Activated CD4-positive, alpha-beta T cell treated with anti-CD3 and anti-CD28 coated beads, Interleukin-2, Interleukin-6, amounts not matched to agents 100 ng/mL and 50 ng/mL, durations not matched to agents 16 hours and 8 hours (primary cell): ENCODE measurements around the gene LRIG1.
"Not testable (repeated sequence)": the region's sequence is repeated elsewhere in the genome, so short reads cannot be mapped to it uniquely, and the experiment has no call there.

ENCODE experiments used
- DNase-seq: peaks from one replicate; pipeline ENCODE4 v3.0.0-alpha.2; 2020

LRIG1 gene

DNA sequence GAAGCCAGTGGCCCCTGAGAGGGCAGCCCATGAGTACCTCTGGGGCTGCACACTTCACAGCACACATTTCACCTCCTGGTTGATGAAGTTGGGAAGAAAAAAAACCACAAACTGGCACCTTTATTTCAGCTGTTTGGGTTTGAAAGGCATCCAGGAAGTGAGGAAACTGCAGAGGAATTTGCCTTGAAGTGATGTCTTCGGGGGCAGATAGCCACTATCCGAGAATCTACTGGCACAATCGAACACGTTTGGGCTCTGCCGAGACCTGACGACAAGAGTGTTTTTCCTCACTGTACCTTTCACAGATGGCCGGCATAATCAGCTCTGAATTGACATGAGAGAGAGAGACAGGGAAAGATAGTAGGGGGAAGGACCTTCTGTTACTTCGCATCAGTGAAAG, 59.7 kb downstream of the LRIG1 start:
- no peak for DNase-seq

GRCh38 chr3:66439666-66440344, 61.0 kb downstream of the LRIG1 start:
- DNase-seq: no peak

DNA sequence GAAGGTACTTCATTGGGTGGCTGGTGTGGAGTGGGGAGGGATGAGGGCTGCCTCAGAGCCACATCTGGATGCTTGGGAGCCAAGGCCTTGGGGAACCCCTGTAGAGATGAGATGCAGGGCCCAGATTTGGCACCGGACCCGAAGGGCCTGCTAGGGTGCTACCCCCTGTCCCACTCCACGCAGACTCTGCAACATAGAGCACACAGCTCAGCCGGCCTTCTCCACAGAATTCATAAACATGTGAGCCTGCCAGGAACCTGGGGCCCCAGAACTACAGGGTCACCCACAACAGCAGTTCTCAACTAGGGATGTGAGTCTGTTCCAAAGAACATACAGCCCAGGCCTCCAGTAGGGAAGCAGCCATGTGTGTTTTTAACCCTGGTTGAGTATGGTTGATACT, 62.8 kb downstream of the LRIG1 start:
- no peak for DNase-seq

GRCh38 chr3:66437341-66437929, 63.4 kb downstream of the LRIG1 start:
- no peak for DNase-seq

DNA sequence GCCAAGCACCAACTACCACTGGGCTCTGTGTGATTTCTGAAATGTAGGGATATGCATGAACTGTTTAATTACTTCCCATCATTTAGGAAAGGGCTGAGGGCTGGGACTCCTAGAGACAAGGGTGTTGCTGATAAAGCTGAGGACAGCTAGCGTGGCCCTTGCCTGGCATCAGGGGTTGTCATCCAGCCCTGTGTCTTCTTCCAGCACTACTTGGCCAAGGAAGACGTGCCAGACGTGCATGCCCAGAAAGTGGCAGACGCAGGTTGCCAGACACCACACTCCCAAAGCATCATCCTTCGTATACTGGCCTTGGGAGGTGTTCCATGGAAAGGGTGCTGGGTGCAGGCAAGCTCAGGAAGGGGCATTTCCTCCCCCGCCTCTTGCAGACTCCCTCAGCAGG, 64.8 kb downstream of the LRIG1 start:
- DNase-seq: no peak

- no peak for DNase-seq
Observed at GRCh38 chr3:66434726-66435125, 66.1 kb downstream of the LRIG1 start.

- DNase-seq: no peak
Observed at GRCh38 chr3:66433522-66433782, 67.4 kb downstream of the LRIG1 start.

GRCh38 chr3:66432767-66433521, 67.9 kb downstream of the LRIG1 start:
- DNase-seq: no peak

DNA sequence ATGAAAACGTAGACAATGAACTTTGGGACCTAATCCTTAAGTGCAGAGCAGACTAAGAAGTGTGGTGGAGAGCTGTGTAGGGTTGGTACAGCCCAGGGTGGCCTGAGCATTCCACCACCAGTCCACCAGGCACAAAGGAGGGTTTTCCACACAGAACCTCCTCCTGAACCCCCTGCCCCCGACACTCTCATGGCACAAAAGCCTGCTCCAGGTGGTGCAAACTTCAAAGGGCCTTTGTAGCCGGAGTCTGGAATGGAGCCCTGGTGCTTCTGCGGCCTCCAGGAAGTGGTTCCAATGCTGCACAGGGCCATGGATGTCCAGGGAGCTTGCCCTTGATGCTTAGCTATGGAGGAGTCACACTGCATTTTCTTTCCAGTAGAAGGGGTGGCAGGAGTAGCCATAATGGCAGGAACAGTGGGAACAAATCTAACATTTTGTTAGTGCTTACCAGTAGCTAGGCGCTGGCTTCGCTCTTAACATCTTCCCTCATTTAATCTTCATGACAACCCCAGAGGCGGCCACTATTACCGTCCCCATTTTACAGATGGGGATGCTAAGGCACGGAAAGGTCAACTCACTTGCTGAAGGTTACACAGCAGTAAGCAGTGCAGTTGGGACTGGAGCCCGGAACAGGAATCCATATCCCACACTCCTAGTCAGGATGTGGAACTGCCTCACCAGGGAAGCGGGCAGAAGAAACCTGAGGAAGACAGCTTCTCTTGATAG, 68.6 kb downstream of the LRIG1 start:
- no peak for DNase-seq

GRCh38 chr3:66431494-66431893, 69.3 kb downstream of the LRIG1 start:
- no peak for DNase-seq

GRCh38 chr3:66430876-66431275, 69.9 kb downstream of the LRIG1 start:
- DNase-seq: no peak

DNA sequence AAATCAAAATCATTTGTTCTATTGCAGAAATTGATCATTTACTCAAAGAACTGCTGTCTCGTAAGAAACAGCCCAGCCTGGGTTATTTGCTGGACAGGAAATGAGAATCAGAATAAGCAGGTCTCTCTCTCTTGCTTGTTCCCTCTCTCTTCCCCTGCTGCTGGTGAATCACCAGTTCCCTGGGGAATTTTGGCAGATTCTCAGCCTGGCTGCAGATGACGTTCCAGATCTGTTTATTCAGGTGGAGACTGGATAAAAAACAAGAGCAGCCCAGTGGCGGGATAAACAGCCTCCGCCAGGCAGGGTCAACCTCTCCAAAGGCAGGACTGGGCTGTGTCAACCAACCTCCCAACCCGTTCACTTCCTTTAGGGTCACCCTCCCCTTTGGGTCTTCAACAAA, 72.1 kb downstream of the LRIG1 start:
- no peak for DNase-seq

- no peak for DNase-seq
Observed at GRCh38 chr3:66427951-66428474, 72.8 kb downstream of the LRIG1 start.

GRCh38 chr3:66427352-66427751, 73.5 kb downstream of the LRIG1 start:
- DNase-seq: no peak

- no peak for DNase-seq
Observed at GRCh38 chr3:66426135-66426534, 74.7 kb downstream of the LRIG1 start.

- DNase-seq: no peak
Observed at GRCh38 chr3:66425576-66426114, 75.2 kb downstream of the LRIG1 start.

DNA sequence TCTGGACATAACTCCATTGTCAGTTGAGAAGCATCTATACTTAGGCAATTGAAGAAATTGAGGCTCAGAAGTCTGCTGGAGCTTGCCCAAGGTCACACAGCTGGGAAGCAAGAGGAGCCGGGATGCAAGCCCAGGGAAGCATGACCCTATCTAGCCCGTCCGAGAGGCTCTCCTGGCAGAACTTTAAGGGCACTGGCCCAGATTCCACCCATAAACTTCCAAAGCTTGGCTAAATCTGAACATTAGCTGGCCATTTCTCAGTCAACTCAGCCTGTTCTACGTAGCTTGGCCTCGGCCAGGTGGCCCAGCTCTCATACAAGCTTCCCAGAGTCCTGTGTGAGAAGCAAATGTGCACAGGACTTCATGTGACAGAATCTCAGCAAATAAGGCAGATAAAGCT, 75.8 kb downstream of the LRIG1 start:
- DNase-seq: no peak

GRCh38 chr3:66423791-66424190, 77.0 kb downstream of the LRIG1 start:
- DNase-seq: no peak

- DNase-seq: not testable (repeated sequence)
Observed at GRCh38 chr3:66421893-66422292, 78.9 kb downstream of the LRIG1 start.

GRCh38 chr3:66421144-66421543, 79.7 kb downstream of the LRIG1 start:
- DNase-seq: not testable (repeated sequence)

DNA sequence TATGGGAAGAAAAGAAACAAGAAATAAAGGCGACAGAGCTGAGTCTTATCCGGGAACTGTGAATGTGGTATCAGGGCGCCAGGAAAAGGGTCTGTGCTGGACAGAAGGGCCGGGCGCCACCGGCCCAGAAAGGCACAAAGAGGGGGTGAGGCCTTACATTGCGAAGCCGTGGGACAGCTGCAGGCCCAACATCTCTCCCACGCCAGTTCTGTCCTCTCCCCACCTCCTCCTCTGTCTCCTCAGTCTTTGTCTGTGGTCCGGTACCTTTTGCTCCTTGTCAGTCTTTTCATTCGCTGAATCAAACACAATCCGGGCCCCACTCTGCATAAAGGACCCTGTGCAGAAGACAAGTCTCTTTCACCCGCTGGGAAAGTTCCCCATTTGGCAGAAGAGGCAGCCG, 81.8 kb downstream of the LRIG1 start:
- DNase-seq: no peak

DNA sequence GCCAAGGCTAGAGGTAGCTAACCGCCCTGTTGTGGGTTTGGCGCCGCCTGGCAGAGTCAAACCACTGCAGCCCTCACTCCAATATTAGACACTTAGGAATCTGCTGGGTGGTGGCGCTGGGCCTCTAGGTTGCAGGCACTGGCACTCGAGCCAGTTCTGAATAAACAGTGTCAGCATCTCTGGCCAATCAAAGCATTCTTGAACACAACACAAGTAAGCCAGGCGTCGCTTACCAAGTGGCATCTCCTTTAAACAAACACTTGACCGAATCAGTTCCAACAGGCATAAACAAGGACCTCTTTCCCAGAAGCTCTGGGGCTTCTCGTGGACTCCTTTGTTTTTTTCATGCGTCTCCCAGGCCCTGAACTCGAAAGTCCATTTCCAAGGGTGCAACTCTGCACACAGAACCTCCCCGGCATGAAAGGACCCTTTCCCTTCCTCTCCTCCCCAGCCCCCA, 82.3 kb downstream of the LRIG1 start:
- DNase-seq: no peak
